Peyer's patch (tissue), 4 donors: ENCODE results near the gene FRMD7. TPM values are rescaled to one million over a fixed set of nuclear protein-coding genes. Genes with fewer than 3 reads are reported as not detected.

Experiments used
- DNase-seq, 3 donors: peaks; one replicate each; pipeline ENCODE4 v3.0.0-alpha.2; 2017 to 2019
- H3K27ac ChIP-seq, 4 donors: fragments of 200-600 bp; sonication (generic); one replicate each; pipeline ENCODE4 v1.5.1; 2016 to 2019
- H3K27me3 ChIP-seq, 2 donors: fragments of 200-600 bp; sonication (generic); one replicate each; pipeline ENCODE4 v1.5.1; 2019
- H3K36me3 ChIP-seq, 3 donors: fragments of 200-600 bp; sonication (generic); one replicate each; pipeline ENCODE4 v1.5.1; 2016 to 2019
- H3K4me1 ChIP-seq, 4 donors: fragments of 200-600 bp; sonication (generic); one replicate each; pipeline ENCODE4 v1.5.1; 2016 to 2019
- H3K4me3 ChIP-seq, 4 donors: fragments of 200-600 bp; sonication (generic); 1 replicate in 3 of 4; 2 replicates in 1 of 4; pipeline ENCODE4 v1.5.1; 2016 to 2019; ENCODE audit warnings: mild to moderate bottlenecking in 1 of 4
- H3K9me3 ChIP-seq, 4 donors: fragments of 200-600 bp; sonication (generic); one replicate each; pipeline ENCODE4 v1.5.1; 2016 to 2019; ENCODE audit warnings: mild to moderate bottlenecking in 1 of 4
- POLR2A ChIP-seq, 2 donors: fragments of 450-650 bp; IDR thresholded peaks; one replicate each; pipeline ENCODE4 v1.5.1; 2017; ENCODE audit warnings: antibody characterized with exemption in 2 of 2, mild to moderate bottlenecking in 2 of 2, moderate library complexity in 2 of 2
- total RNA-seq, 4 donors: library from RNA; depleted of rRNA; stranded (reverse); fragments of >200 nt; gene quantifications; one replicate each; pipeline ENCODE4 v1.1.0, GENCODE V29; 2016
- TF ChIP-seq, protein P1 (sequence below), 6 experiments: fragments of 450-650 bp in 4 of 6; fragments of 200-600 bp in 2 of 6; sonication (generic) in 1 of 6; IDR thresholded peaks; one replicate each; pipeline ENCODE4 v1.5.1; 2017 to 2019; ENCODE audit warnings: antibody characterized with exemption in 6 of 6, mild to moderate bottlenecking in 3 of 6, moderate library complexity in 1 of 6

Gene FRMD7
- total RNA-seq, 4 donors from 2014 or later: not detected

- Histone ChIP-seq H3K36me3 (no peaks in the 10 kb centered on the region), H3K4me3 (no peak overlapping the region)
Measured at GRCh38 chrX:132044953-132045352, 82.9 kb downstream of the FRMD7 start.

GRCh38 chrX:132043977-132044376 is 83.8 kb downstream of the FRMD7 start:
- H3K36me3 ChIP-seq: no peaks in the 10 kb centered on the region
- no peaks in the 10 kb centered on the region for H3K9me3 ChIP-seq
- H3K27me3 ChIP-seq: no peaks in the 10 kb centered on the region
- no peak for DNase-seq
- H3K27ac ChIP-seq: no peak overlapping the region
- no peaks in the 10 kb centered on the region for H3K4me1 ChIP-seq
- no peak overlapping the region for H3K4me3 ChIP-seq
- TF ChIP-seq POLR2A (IDR thresholded peaks at IDR 0.05): no peak
- TF ChIP-seq, protein P1, sequence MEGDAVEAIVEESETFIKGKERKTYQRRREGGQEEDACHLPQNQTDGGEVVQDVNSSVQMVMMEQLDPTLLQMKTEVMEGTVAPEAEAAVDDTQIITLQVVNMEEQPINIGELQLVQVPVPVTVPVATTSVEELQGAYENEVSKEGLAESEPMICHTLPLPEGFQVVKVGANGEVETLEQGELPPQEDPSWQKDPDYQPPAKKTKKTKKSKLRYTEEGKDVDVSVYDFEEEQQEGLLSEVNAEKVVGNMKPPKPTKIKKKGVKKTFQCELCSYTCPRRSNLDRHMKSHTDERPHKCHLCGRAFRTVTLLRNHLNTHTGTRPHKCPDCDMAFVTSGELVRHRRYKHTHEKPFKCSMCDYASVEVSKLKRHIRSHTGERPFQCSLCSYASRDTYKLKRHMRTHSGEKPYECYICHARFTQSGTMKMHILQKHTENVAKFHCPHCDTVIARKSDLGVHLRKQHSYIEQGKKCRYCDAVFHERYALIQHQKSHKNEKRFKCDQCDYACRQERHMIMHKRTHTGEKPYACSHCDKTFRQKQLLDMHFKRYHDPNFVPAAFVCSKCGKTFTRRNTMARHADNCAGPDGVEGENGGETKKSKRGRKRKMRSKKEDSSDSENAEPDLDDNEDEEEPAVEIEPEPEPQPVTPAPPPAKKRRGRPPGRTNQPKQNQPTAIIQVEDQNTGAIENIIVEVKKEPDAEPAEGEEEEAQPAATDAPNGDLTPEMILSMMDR (IDR thresholded peaks at IDR 0.05): no peak

More at GRCh38 chrX:132044953-132045352, 82.9 kb downstream of the FRMD7 start:
- TF ChIP-seq POLR2A (IDR thresholded peaks at IDR 0.05): no peak
- TF ChIP-seq, protein P1 (IDR thresholded peaks at IDR 0.05): no peak
- H3K27me3 ChIP-seq: no peaks in the 10 kb centered on the region
- no peak overlapping the region for H3K27ac ChIP-seq
- no peak for DNase-seq
- no peaks in the 10 kb centered on the region for H3K4me1 ChIP-seq
- H3K9me3 ChIP-seq: no peaks in the 10 kb centered on the region

- Histone ChIP-seq H3K4me1 (no peaks in the 10 kb centered on the region), H3K27ac (no peak overlapping the region), H3K36me3 (no peaks in the 10 kb centered on the region), H3K9me3 (no peaks in the 10 kb centered on the region), H3K27me3 (no peaks in the 10 kb centered on the region), H3K4me3 (no peak overlapping the region)
- no peak for TF ChIP-seq POLR2A (IDR thresholded peaks at IDR 0.05)
- TF ChIP-seq, protein P1 (IDR thresholded peaks at IDR 0.05): no peak
- no peak for DNase-seq
Measured at GRCh38 chrX:132041015-132041414, 86.8 kb downstream of the FRMD7 start.

DNA sequence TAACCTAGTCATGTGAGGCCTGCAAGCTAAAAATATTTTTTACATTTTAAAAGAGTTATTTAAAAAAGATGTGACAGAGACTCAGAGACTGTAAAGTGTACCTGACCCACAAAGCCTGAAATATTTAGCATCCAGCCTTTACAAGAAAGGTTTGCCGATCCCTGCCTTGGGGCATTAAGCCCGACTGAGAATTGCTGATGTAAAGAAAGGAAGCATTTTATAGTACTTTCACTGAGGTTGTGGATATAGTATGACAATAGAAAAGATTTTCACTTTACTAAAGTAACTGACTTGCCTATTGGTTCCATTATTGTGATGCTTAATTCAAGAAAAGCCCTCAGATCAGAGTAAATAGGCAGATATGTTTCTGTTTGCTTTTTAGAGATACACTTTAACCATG is 87.8 kb downstream of the FRMD7 start:
- H3K36me3 ChIP-seq: no peaks in the 10 kb centered on the region
- TF ChIP-seq, protein P1 (IDR thresholded peaks at IDR 0.05): no peak
- TF ChIP-seq POLR2A (IDR thresholded peaks at IDR 0.05): no peak
- no peaks in the 10 kb centered on the region for H3K4me1 ChIP-seq
- H3K4me3 ChIP-seq: no peak overlapping the region
- DNase-seq: no peak
- no peak overlapping the region for H3K27ac ChIP-seq
- H3K27me3 ChIP-seq: no peaks in the 10 kb centered on the region
- no peaks in the 10 kb centered on the region for H3K9me3 ChIP-seq

- no peaks in the 10 kb centered on the region for H3K4me1 ChIP-seq
- TF ChIP-seq POLR2A (IDR thresholded peaks at IDR 0.05): no peak
- TF ChIP-seq, protein P1 (IDR thresholded peaks at IDR 0.05): no peak
- no peaks in the 10 kb centered on the region for H3K36me3 ChIP-seq
- no peak for DNase-seq
- H3K4me3 ChIP-seq: no peak overlapping the region
- H3K27ac ChIP-seq: no peak overlapping the region
- H3K9me3 ChIP-seq: no peaks in the 10 kb centered on the region
- no peaks in the 10 kb centered on the region for H3K27me3 ChIP-seq
Measured at GRCh38 chrX:132037479-132037993, 90.3 kb downstream of the FRMD7 start.

DNA sequence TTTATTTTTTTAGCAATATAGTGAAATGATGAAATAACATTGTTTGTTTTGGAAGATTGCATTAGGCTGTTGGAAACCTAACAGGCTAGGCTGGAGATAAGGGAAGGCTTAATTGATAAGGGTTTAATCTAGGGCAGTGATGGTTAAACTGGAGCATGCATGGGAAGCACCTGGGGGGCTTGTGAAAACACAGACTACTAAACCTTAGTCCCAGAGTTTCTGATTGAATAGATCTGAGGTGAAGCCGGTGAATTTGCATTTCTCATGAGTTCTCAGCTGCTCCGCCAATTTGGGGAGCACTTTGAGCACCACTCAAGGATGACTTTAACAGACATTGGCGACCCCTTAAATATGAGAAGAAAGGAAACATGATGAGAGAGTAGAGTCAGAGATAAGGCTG is 93.2 kb downstream of the FRMD7 start:
- Histone ChIP-seq H3K36me3 (no peaks in the 10 kb centered on the region), H3K4me1 (no peaks in the 10 kb centered on the region), H3K4me3 (no peak overlapping the region), H3K27ac (no peak overlapping the region), H3K9me3 (no peaks in the 10 kb centered on the region), H3K27me3 (no peaks in the 10 kb centered on the region)
- no peak for DNase-seq
- TF ChIP-seq POLR2A (IDR thresholded peaks at IDR 0.05): no peak
- TF ChIP-seq, protein P1 (IDR thresholded peaks at IDR 0.05): no peak
